ENCODE measurements around the gene TNS2.

The TNS2 gene

GRCh38 chr12:53005986-53006809 lies 43.7 kb upstream of the TNS2 start, which contains the start of gene EIF4B (continued):
- TF ChIP-seq ZNF449 (tag by site-specific recombination; IDR thresholded peaks at IDR 0.05) = 0 out of 2 replicates have a peak, but pooled peaks have one; percentile 20
- TF ChIP-seq SALL2 (tag by site-specific recombination; IDR thresholded peaks at IDR 0.05; ENCODE audit: borderline replicate concordance) = no peak
- TF ChIP-seq ZBTB8A (tag by site-specific recombination; IDR thresholded peaks at IDR 0.05) = peak; percentile 35; the same call in 1 of the 2 replicates
- no peak for TF ChIP-seq ZNF677 (tag by site-specific recombination; IDR thresholded peaks at IDR 0.05)
- no peak for TF ChIP-seq TRIM28 (IDR thresholded peaks at IDR 0.05; ENCODE audit: borderline replicate concordance, low read length)
- TF ChIP-seq ZNF473 (tag by site-specific recombination; IDR thresholded peaks at IDR 0.05) = no peak
- TF ChIP-seq ZBTB21 (tag by site-specific recombination; IDR thresholded peaks at IDR 0.05) = peak; percentile 39; the same call in 1 of the 2 replicates
- TF ChIP-seq PRDM1 (tag by site-specific recombination; IDR thresholded peaks at IDR 0.05) = peak; percentile 56; the same call in 1 of the 2 replicates
- TF ChIP-seq ZNF514 (tag by site-specific recombination; IDR thresholded peaks at IDR 0.05) = no peak
- no peak for TF ChIP-seq ZNF433 (tag by site-specific recombination; IDR thresholded peaks at IDR 0.05; ENCODE audit: low read depth)
- no peak for TF ChIP-seq ZNF837 (tag by site-specific recombination; IDR thresholded peaks at IDR 0.05)
- no peak for TF ChIP-seq ZNF266 (tag by site-specific recombination; IDR thresholded peaks at IDR 0.05; ENCODE audit: low read depth)
- no peak for TF ChIP-seq ZNF560 (tag by site-specific recombination; IDR thresholded peaks at IDR 0.05; ENCODE audit: borderline replicate concordance)
- TF ChIP-seq ZNF157 (tag by site-specific recombination; IDR thresholded peaks at IDR 0.05) = no peak
- TF ChIP-seq ZNF571 (tag by site-specific recombination; IDR thresholded peaks at IDR 0.05) = no peak
- no peak; the same call in 1 of the 2 replicates for TF ChIP-seq ZBTB10 (tag by site-specific recombination; IDR thresholded peaks at IDR 0.05)
- TF ChIP-seq ZNF146 (tag by site-specific recombination; IDR thresholded peaks at IDR 0.05) = no peak
- TF ChIP-seq ZSCAN30 (tag by site-specific recombination; IDR thresholded peaks at IDR 0.05) = no peak
- no peak for TF ChIP-seq ZBTB48 (tag by site-specific recombination; IDR thresholded peaks at IDR 0.05)
- no peak; the same call in 1 of the 2 replicates for TF ChIP-seq GLI4 (tag by site-specific recombination; IDR thresholded peaks at IDR 0.05)
- TF ChIP-seq BCL11B (tag by site-specific recombination; IDR thresholded peaks at IDR 0.05; ENCODE audit: low read depth) = no peak
- no peak for TF ChIP-seq ZNF768 (tag by site-specific recombination; IDR thresholded peaks at IDR 0.05)
- peak; percentile 52; the same call in 1 of the 2 replicates for TF ChIP-seq KLF1 (tag by site-specific recombination; IDR thresholded peaks at IDR 0.05)
- TF ChIP-seq ZNF704 (tag by site-specific recombination; IDR thresholded peaks at IDR 0.05) = no peak
- peak; percentile 63; the same call in 1 of the 2 replicates for TF ChIP-seq ZNF239 (tag by site-specific recombination; IDR thresholded peaks at IDR 0.05)
- TF ChIP-seq ZNF391 (tag by site-specific recombination; IDR thresholded peaks at IDR 0.05; ENCODE audit: borderline replicate concordance, low read depth) = peak; percentile 72; the same call in 1 of the 2 replicates
- no peak for TF ChIP-seq ELK4 (IDR thresholded peaks at IDR 0.05; ENCODE audit: borderline replicate concordance, low read depth, low read length)
- TF ChIP-seq ZNF23 (tag by site-specific recombination; IDR thresholded peaks at IDR 0.05; ENCODE audit: borderline replicate concordance) = no peak
- TF ChIP-seq ZFP69B (tag by site-specific recombination; IDR thresholded peaks at IDR 0.05) = 0 out of 2 replicates have a peak, but pooled peaks have one; percentile 32
- no peak for TF ChIP-seq ZNF19 (tag by site-specific recombination; IDR thresholded peaks at IDR 0.05; ENCODE audit: low read depth)
- no peak for TF ChIP-seq ZNF548 (tag by site-specific recombination; IDR thresholded peaks at IDR 0.05)
- TF ChIP-seq WT1 (tag by site-specific recombination; IDR thresholded peaks at IDR 0.05) = no peak
- no peak for TF ChIP-seq ZNF670 (tag by site-specific recombination; IDR thresholded peaks at IDR 0.05; ENCODE audit: low read depth)
- peak; percentile 96 for TF ChIP-seq SP3 (tag by site-specific recombination; IDR thresholded peaks at IDR 0.05)
